Fibroblast of upper back skin (primary cell): ENCODE data around the gene SEMA3B.
"Not testable (repeated sequence)": the region's sequence is repeated elsewhere in the genome, so short reads cannot be mapped to it uniquely, and the experiment has no call there.

Source experiments
- DNase-seq: peaks from one replicate; pipeline ENCODE4 v3.0.0-alpha.2; 2013

The SEMA3B gene

DNA sequence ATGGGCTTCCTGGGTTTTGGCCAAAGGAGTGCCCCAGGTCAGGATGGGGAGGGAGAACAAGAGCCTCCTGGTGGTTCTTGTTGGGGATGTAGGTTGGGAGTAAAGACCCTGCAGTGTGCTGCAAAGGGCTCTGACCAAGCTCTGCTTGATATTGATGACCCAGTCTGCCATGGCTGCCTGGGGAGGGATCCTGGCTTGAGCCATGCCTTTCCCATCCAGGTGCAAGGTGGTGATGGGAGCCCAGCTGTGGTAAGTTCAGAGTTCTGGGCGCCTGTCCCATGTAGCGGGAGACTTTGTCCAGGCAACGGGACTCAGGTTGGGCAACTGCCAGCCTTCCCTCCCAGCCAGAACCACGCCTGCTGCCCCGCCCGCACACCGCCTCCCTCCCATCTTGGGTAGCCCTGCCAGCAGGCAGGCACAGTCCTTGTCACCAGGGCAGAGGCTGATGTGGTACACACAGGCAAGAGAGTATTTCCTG lies 30.4 kb upstream of the SEMA3B start:
- DNase-seq: no peak

DNA sequence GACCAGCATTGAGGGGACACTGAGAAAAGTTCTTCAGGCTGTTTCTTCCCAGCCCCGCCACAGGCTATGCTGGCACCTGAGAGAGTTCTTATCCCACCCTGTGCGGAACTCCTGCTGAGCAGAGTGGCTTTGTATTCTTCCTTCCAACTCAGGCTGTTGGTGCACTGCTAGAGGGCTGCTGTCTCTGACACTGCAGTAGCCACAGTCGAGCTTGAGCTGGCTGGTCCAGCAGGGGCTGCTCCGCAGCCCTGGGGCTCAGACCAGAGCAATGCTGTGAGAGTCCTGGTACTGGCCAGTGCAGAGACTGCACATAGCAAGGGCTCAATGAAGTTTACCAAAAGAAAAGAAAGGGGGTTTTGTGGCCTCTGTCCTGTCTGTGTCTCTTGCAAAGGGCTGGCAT lies 29.3 kb upstream of the SEMA3B start:
- no peak for DNase-seq

DNA sequence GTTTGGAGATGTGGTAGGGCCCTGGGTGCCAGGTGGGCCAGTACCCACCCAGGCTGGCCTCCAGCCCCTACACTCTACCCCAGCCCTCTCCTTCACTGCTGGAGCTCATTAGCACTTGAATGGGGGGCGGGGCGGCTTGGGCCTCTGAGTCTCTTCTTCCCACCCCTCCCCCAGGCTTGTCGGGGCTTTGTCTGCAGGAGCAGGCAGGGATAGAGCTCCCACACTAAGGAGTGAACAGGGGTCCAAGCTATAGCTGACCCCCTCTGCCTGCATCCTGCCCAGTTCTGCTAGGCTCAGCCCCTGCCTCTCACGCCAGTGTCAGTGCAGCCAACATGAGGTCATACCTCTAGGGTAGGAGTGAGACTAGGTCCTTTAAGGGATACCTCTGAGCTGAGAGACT lies 27.8 kb upstream of the SEMA3B start:
- DNase-seq: no peak

GRCh38 chr3:50241713-50242380 lies 27.1 kb upstream of the SEMA3B start:
- no peak for DNase-seq

- DNase-seq: no peak
These were observed 26.6 kb upstream of the SEMA3B start for GRCh38 chr3:50242381-50242770.

DNA sequence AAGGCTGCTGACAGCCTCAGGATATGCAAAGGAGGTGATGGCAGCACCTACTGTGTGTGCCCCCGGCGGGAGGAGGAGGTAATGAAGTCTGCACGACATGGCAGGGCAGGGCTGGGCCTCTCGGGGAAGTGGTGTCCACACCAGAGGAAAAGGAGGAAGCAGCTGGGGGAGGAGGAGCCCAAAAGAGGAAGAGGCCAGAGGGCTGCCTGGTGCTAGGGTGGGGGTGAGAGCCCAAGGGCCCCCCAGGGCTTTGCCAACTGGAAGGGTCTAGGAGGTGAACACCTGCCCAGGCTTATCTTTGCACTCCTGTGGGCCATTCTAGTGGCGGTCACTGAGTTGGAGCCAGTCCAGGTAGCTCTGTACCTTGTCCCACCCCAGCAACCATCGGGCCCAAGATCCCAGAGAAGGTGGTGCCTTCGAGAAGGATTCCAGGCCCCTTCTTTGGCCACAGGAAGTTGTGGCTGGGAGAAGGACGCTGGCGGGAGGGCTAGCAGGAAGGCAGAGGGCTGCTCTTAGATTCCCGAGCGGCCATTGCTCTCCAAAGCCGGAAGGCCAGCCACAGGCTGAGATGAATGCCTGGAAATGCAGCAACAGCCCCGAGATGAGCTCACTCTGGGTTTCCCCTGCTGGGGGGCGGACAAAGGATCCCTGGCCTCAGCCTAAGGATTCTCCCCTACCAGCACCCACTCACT lies 25.9 kb upstream of the SEMA3B start:
- peak; percentile 31 for DNase-seq

DNA sequence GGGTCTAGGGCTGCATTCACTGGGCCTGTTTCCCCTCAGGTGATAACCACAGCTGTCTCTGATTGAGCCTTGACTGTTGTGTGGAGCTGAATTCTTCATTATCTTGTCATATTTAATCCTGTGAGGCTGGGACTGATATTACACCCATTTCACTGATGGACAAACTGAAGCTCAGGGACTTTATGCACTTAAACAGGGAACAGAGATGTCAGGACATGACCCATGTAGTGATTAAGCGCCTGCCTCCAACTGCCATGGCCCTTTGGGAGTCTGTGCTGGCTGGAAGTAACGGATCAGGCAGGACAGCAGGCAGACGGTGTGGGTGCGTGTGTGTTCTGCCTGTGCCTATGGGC lies 25.4 kb upstream of the SEMA3B start:
- DNase-seq: no peak

DNA sequence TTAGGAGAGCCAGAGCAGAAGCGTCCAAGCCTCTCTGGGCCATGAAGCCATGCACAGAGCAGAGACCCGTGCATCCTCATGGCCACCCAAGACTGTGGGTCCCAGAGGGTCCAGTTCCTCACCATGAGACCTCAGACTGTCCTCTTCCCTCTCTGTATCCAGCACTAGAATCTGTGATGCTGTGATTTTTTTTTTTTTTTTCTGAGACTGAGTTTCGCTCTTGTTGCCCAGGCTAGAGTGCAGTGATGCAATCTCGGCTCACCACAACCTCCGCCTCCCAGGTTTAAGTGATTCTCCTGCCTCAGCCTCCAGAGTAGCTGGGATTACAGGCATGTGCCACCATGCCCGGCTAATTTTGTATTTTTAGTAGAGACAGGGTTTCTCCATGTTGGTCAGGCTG lies 24.1 kb upstream of the SEMA3B start:
- DNase-seq: not testable (repeated sequence)

DNA sequence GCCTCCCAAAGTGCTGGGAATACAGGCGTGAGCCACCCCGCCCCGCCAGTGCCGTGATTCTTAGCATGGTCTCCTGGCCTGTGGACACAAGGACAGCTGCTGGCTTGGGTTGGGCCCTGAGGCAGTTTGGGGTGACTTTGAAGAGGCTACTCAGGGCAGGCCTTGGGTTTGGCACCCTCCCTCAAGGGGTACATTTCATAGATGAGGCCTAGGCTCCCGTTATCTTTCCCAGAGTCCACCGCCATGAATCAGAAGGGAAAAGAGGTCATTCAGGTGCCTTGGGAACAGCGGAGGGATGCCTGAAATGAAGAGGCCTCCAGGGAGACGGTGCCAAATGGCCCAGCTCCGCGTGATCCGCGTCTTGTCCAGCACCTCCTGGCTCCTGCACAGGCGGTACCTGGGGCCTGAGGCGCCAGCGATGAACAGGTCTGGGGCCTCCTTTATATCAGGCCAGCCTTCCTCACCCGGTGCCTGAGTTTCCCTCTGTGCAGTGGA lies 23.6 kb upstream of the SEMA3B start:
- DNase-seq: no peak

DNA sequence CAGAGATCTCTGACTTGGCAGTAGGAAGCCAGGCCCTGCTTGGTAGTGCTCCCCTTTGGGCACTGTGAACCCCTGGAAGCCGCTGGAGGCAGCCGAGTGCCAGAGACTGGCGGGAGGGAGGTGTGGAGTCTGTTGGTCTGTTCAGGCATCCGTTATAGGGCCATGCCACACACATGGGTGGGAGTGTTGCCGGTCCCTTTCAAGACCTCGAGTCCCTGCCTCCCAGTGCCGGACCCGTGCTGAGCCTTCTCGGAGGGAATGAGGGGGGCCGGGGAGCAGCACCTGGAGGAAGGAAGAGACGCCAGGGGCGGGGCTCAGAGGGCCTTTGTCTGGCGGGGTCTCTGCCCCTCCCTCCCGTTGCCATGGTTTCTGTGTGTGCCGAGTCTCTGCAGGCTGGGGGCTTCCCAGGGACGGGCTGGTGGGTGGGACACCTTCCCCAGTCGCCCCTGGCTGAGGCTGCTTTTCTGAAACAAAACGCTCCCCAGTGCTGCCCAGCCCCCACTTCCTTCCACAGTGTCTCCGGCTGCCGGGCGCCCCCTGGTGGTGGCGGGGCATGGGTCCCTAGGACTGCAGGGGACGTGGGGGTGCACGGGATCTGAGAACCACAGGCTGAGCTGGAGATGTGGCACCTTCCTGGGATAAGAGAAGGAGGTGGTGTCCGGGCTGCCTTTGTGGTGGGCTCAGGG lies 23.0 kb upstream of the SEMA3B start:
- DNase-seq: peak; percentile 92

DNA sequence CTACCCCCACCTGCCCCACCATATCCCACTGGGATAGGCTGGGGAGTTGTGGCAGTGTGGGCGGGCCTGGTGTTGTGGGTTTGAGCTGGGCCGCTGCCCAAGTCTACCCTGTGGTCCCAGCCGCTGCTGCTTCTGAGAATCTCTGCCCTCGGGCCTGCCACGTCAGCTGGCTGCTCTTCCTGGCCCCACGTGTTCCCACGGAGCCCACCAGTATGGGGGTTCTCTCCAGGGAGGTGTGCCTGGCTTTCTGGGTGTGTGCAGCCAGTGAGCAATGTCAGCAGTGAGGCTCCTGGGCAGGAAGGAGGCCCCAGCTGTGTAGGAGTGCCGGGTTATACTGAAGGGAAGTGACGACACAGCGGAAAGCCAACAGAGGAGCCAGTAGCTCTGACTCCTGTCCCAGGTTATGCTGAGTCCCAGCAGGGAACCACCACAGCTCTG lies 22.4 kb upstream of the SEMA3B start:
- peak; percentile 95 for DNase-seq

- DNase-seq: no peak
These were observed 20.6 kb upstream of the SEMA3B start for GRCh38 chr3:50248387-50248786.

DNA sequence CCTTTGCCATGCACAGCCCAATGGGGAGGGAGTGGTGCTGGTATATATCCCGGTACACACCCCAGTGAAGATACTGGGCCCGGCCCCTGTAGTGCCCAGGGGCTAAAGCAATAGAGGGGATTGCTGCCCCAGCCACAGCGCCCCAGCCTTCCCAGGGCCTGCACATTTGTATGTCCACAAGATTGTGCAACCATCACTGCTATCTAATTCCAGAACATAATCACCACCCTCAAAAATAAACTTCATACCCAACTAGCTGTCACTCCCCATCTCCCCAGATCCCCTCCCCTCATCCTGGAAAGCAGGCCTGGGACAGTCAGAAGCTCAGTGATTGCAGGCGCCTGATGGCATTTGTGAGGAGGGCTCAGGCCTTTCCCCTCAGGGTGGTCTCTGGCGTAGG lies 19.5 kb upstream of the SEMA3B start:
- DNase-seq: no peak

DNA sequence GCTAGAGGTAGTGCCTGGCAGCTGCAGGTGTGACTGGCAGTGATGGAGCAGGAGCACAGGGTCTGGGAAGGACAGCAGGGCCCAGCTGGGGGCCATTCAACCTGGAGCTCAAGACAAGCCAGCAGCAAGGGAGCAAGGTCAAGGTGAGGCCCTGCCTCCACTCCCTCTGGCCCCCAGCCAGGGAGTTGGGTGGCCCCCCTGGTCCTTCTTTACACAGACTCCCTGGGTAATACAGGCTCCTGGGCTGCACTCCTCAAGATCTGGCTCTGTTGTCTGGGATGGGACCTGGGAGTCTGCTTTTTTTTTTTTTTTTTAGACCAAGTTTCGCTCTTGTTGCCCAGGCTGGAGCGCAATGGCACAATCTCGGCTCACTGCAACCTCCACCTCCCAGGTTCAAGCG lies 18.4 kb upstream of the SEMA3B start:
- no peak for DNase-seq

DNA sequence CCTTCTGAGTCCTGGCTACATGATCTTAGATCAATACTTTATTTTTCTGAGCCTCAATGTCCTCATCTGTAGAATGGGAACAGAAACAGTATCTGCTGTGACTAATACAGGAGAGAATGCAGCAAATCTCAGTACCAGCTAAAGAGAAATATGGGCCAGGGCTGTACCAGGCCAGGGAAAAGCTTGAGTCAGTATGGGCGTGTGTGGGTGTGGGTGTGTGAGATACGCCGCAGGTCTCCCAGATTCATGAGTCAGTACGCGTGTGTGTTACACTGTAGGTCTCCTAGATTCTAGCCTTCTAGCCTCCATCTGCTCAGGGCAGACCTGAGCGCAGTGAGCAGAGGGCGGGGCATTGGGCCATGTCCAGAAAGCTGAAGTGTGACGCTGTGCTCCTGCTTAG lies 17.7 kb upstream of the SEMA3B start:
- DNase-seq: no peak

GRCh38 chr3:50254577-50255250 lies 14.2 kb upstream of the SEMA3B start:
- DNase-seq: no peak

DNA sequence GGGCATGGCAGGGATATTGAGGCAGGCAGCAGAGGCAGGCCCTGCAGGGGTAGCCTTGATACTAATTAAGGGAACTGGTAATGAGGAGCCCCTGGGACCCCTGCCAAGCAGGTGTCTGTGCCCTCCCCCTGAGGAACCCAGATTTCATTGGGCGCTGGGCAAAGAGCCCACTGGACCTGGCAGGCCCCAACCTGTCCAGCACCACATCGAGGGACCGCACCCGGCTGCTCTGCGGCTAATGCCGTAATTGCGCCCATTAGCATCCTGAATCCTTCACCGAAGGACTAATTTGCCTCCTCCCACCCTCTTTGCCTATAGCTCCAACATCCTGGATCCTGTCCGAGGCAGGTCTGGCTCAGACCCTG lies 13.7 kb upstream of the SEMA3B start:
- no peak for DNase-seq

GRCh38 chr3:50256978-50257890 lies 11.7 kb upstream of the SEMA3B start:
- no peak for DNase-seq

DNA sequence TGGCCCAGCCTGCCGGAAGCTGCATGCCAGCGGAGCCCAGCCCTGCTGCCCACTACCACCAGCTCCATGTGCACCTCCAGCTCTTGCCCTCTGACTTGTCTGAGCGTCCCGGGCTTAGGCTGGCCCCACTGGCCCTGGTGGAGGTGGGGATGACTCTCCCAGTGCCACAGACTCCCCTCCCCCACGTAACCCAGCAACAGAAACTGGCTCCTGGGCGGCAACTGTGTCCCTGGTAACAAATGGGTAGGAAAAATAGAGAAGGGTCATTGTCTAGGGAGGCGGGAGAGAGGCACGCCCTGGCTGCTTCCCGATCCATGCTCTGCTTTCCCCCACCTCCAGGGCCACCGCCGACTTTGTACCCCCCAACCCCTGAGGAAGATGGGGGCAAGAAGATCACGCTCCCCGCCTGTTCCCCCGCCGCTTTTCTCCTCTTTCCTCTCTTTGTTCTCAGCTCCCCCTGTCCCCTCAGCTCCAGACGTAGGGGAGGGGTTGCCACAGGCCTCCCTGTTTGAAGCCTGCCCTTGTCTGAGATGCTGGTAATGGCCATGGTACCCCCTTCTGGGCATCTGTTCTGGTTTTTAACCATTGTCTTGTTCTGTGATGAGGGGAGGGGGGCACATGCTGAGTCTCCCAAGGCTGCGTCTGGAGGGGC lies 10.8 kb upstream of the SEMA3B start:
- DNase-seq: no peak

- DNase-seq: no peak
These were observed 10.0 kb upstream of the SEMA3B start for GRCh38 chr3:50258979-50259378.

DNA sequence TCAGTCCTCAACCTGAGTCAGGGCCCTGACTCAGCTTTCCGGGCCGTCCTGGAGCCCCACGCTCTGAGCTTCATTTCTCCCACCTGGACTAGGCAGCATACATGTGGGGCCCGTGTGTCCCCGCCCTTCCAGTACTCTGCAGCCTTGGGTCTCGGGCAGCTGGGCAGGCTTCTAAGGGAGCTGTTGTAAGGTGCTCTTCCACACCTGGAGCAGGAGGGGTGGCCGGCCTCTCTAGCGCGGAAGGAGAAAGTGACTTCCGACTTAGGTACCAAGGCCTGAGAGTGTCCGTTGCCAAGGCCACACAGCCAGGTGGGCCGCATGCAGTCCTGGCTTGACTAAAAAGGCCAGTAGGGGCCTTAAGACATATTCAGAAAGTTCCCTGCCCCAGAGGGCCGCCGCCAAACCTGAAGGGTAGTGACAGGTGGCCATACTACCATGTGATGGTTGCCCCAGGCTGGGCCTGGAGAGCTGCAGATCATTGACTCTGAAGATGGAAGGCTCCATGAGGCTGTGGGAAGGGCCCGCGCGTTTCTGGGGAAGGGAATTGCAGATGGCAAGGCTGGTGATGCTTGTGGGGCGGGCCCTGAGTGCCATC lies 9.4 kb upstream of the SEMA3B start:
- no peak for DNase-seq
